HEK293 (cell line): ENCODE data around the gene MGAT4B.
A peak's percentile ranks its signal among the peaks of the same experiment; 100 is the strongest.

Experiments
- CTCF ChIA-PET: fragments of 350-600 bp; formaldehyde crosslinking; extraction: SDS; loops from one replicate; lab custom pipeline; 2021; ENCODE audit warnings: antibody characterized with exemption; lab: Yijun Ruan, JAX
- POLR2A ChIA-PET: fragments of 300-600 bp; formaldehyde crosslinking; extraction: SDS; loops from one replicate; lab custom pipeline; 2020; ENCODE audit warnings: antibody characterized with exemption, inconsistent platforms; lab: Yijun Ruan, JAX
- H3K27ac ChIP-seq: fragments of 200-500 bp; sonication (Bioruptor generic); 2 replicates; pipeline ENCODE4 v1.5.1; 2014; ENCODE audit warnings: low read depth, low read length, control low read depth, inconsistent platforms; ENCODE audit errors: extremely low read depth
- H3K36me3 ChIP-seq, 2 experiments: fragments of 200-500 bp in 1 of 2; sonication (Bioruptor generic) in 1 of 2; 1 replicate in 1 of 2; 2 replicates in 1 of 2; pipeline ENCODE4 v1.5.1; 2014 to 2017; ENCODE audit warnings: inconsistent platforms in 2 of 2, low read length in 2 of 2; ENCODE audit not compliant: control insufficient read depth in 2 of 2, insufficient read depth in 1 of 2
- H3K4me1 ChIP-seq: fragments of 200-500 bp; sonication (Bioruptor generic); 2 replicates; pipeline ENCODE4 v1.5.1; 2014; ENCODE audit warnings: mild to moderate bottlenecking, low read length, inconsistent platforms; ENCODE audit not compliant: control insufficient read depth, insufficient read depth
- H3K4me3 ChIP-seq: 2 replicates; pipeline ENCODE4 v1.5.1; 2011; ENCODE audit warnings: low read depth, mild to moderate bottlenecking, control low read depth, low read length, moderate library complexity
- H3K9me3 ChIP-seq: fragments of 200-500 bp; sonication (Bioruptor generic); 2 replicates; pipeline ENCODE4 v1.5.1; 2014; ENCODE audit warnings: low read depth, low read length, inconsistent platforms; ENCODE audit not compliant: control insufficient read depth, insufficient read depth
- GLI4 ChIP-seq: fragments of 450-650 bp; formaldehyde crosslinking; IDR thresholded peaks from 2 replicates; pipeline ENCODE4 v1.5.1; 2016; ENCODE audit warnings: missing biosample characterization, missing genetic modification characterization
- KLF1 ChIP-seq: fragments of 450-650 bp; formaldehyde crosslinking; IDR thresholded peaks from 2 replicates; pipeline ENCODE4 v1.5.1; 2016; ENCODE audit warnings: missing biosample characterization, missing genetic modification characterization
- KLF7 ChIP-seq: fragments of 450-650 bp; formaldehyde crosslinking; IDR thresholded peaks from 2 replicates; pipeline ENCODE4 v1.5.1; 2016; ENCODE audit warnings: missing biosample characterization, missing genetic modification characterization, borderline replicate concordance
- PRDM1 ChIP-seq: fragments of 450-650 bp; formaldehyde crosslinking; IDR thresholded peaks from 2 replicates; pipeline ENCODE4; 2016; ENCODE audit warnings: missing biosample characterization, missing genetic modification characterization
- SCRT1 ChIP-seq: fragments of 450-650 bp; formaldehyde crosslinking; IDR thresholded peaks from 2 replicates; pipeline ENCODE4 v1.5.1; 2016; ENCODE audit warnings: missing biosample characterization, missing genetic modification characterization, borderline replicate concordance
- SETDB1 ChIP-seq: IDR thresholded peaks from one replicate; pipeline ENCODE4 v1.6.1; 2017; ENCODE audit warnings: mild to moderate bottlenecking, low read length, moderate library complexity, mixed read lengths; ENCODE audit not compliant: insufficient read length
- TCF7L2 ChIP-seq: IDR thresholded peaks from 2 replicates; pipeline ENCODE4 v1.6.1; 2011; ENCODE audit warnings: low read depth, mild to moderate bottlenecking, inconsistent platforms, low read length, moderate library complexity, borderline replicate concordance
- ZBTB17 ChIP-seq: fragments of 450-650 bp; formaldehyde crosslinking; IDR thresholded peaks from 2 replicates; pipeline ENCODE4 v1.5.1; 2016; ENCODE audit warnings: missing biosample characterization, missing genetic modification characterization
- ZBTB20 ChIP-seq: fragments of 450-650 bp; formaldehyde crosslinking; IDR thresholded peaks from 2 replicates; pipeline ENCODE4 v1.5.1; 2016; ENCODE audit warnings: missing biosample characterization, missing genetic modification characterization
- ZBTB7A ChIP-seq: fragments of 450-650 bp; formaldehyde crosslinking; IDR thresholded peaks from 2 replicates; pipeline ENCODE4 v1.5.1; 2016; ENCODE audit warnings: low read depth, missing biosample characterization, missing genetic modification characterization
- ZBTB8A ChIP-seq: fragments of 450-650 bp; formaldehyde crosslinking; IDR thresholded peaks from 2 replicates; pipeline ENCODE4 v1.5.1; 2016; ENCODE audit warnings: missing biosample characterization, missing genetic modification characterization
- ZNF341 ChIP-seq: fragments of 450-650 bp; formaldehyde crosslinking; IDR thresholded peaks from 2 replicates; pipeline ENCODE4; 2016; ENCODE audit warnings: low read depth, missing biosample characterization, missing genetic modification characterization
- ZNF354C ChIP-seq: fragments of 450-650 bp; formaldehyde crosslinking; IDR thresholded peaks from 2 replicates; pipeline ENCODE4 v1.5.1; 2016; ENCODE audit warnings: missing biosample characterization, missing genetic modification characterization, low read depth, borderline replicate concordance
- ZNF449 ChIP-seq: fragments of 450-650 bp; formaldehyde crosslinking; IDR thresholded peaks from 2 replicates; pipeline ENCODE4 v1.5.1; 2017; ENCODE audit warnings: missing biosample characterization, mild to moderate bottlenecking, missing genetic modification characterization, moderate library complexity
- ZNF530 ChIP-seq: fragments of 450-650 bp; formaldehyde crosslinking; IDR thresholded peaks from 2 replicates; pipeline ENCODE4 v1.5.1; 2016; ENCODE audit warnings: low read depth, missing biosample characterization, missing genetic modification characterization
- ZNF600 ChIP-seq: fragments of 450-650 bp; formaldehyde crosslinking; IDR thresholded peaks from 2 replicates; pipeline ENCODE4 v1.5.1; 2016; ENCODE audit warnings: missing biosample characterization, missing genetic modification characterization
- ZNF692 ChIP-seq: fragments of 450-650 bp; formaldehyde crosslinking; IDR thresholded peaks from 2 replicates; pipeline ENCODE4 v1.5.1; 2016; ENCODE audit warnings: missing biosample characterization, missing genetic modification characterization
- ZXDB ChIP-seq: fragments of 450-650 bp; formaldehyde crosslinking; IDR thresholded peaks from 2 replicates; pipeline ENCODE4 v1.5.1; 2016; ENCODE audit warnings: missing biosample characterization, missing genetic modification characterization
- TF ChIP-seq, protein P1 (sequence below): fragments of 450-650 bp; formaldehyde crosslinking; IDR thresholded peaks from 2 replicates; pipeline ENCODE4 v1.5.0; 2017; ENCODE audit warnings: missing biosample characterization, missing genetic modification characterization, borderline replicate concordance

The MGAT4B gene

DNA sequence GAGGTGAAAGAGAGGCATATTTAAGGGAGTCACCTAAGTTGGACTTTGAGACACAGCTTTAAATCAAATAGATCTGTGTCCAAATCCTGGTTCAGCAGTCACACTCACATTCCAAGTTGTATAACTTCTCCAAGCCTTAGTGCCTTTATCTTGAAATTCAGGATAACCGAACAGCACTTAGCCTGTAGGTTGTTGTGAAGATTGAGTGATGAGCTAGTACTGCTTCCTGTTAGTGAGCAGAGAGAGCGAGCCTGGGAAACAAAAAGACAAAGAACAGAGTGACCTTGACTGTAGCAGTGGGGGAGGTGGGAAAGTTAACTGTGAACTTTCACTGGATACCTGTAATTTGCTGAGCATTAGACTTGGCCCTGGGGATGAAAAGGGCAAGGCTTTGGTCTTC, 51.6 kb downstream of the MGAT4B start:
- peaks cover 11% of the 10 kb centered on the region for H3K4me1 ChIP-seq
- CTCF ChIA-PET = interaction anchor here (1.1 to 2.0 kb wide), 2 partner anchors 8 to 32 kb away, joined by 3 to 16 read pairs; no protein-coding TSS in a partner anchor
- no peak overlapping the region for H3K27ac ChIP-seq
- TF ChIP-seq PRDM1 (tag by site-specific recombination) = peak; percentile 93
- TF ChIP-seq ZBTB17 = peak; percentile 64
- TF ChIP-seq ZNF600 (tag by site-specific recombination) = no peak
- no peak for TF ChIP-seq ZBTB7A (tag by site-specific recombination)
- TF ChIP-seq, all 188 proteins: peak for 2
- H3K9me3 ChIP-seq = no peaks in the 10 kb centered on the region
- H3K4me3 ChIP-seq = no peak overlapping the region
- peaks cover 2 to 8% of the 10 kb centered on the region in 2 experiments; a peak in 2 of 3 replicates for H3K36me3 ChIP-seq
- POLR2A ChIA-PET = no interaction called here

GRCh38 chr5:179753971-179754370, 52.7 kb downstream of the MGAT4B start:
- H3K9me3 ChIP-seq = no peaks in the 10 kb centered on the region
- H3K27ac ChIP-seq = no peak overlapping the region
- no peak overlapping the region for H3K4me3 ChIP-seq
- H3K4me1 ChIP-seq = peaks cover 11% of the 10 kb centered on the region
- TF ChIP-seq KLF1 (tag by site-specific recombination) (peak; percentile 80), ZXDB (tag by site-specific recombination) (no peak), ZBTB20 (tag by site-specific recombination) (no peak), GLI4 (tag by site-specific recombination) (no peak)
- TF ChIP-seq, all 188 proteins: peak for 1
- peaks cover 3 to 14% of the 10 kb centered on the region in 2 experiments; a peak in 2 of 3 replicates for H3K36me3 ChIP-seq
- POLR2A ChIA-PET = no interaction called here
- CTCF ChIA-PET = interaction anchor here (0.7 to 2.0 kb wide), 2 partner anchors 9 to 11 kb away, joined by 5 to 16 read pairs; no protein-coding TSS in a partner anchor

- H3K9me3 ChIP-seq = no peaks in the 10 kb centered on the region
- peaks cover 7% of the 10 kb centered on the region for H3K4me1 ChIP-seq
- H3K4me3 ChIP-seq = no peak overlapping the region
- TF ChIP-seq, protein P1, sequence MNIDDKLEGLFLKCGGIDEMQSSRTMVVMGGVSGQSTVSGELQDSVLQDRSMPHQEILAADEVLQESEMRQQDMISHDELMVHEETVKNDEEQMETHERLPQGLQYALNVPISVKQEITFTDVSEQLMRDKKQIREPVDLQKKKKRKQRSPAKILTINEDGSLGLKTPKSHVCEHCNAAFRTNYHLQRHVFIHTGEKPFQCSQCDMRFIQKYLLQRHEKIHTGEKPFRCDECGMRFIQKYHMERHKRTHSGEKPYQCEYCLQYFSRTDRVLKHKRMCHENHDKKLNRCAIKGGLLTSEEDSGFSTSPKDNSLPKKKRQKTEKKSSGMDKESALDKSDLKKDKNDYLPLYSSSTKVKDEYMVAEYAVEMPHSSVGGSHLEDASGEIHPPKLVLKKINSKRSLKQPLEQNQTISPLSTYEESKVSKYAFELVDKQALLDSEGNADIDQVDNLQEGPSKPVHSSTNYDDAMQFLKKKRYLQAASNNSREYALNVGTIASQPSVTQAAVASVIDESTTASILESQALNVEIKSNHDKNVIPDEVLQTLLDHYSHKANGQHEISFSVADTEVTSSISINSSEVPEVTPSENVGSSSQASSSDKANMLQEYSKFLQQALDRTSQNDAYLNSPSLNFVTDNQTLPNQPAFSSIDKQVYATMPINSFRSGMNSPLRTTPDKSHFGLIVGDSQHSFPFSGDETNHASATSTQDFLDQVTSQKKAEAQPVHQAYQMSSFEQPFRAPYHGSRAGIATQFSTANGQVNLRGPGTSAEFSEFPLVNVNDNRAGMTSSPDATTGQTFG (tag by site-specific recombination) = no peak
- TF ChIP-seq ZNF449 = no peak
- TF ChIP-seq ZNF354C (tag by site-specific recombination) = no peak
- TF ChIP-seq, all 188 proteins: peak for 0
- peak overlapping the region; percentile 46; the same call in 1 of the 2 replicates for H3K27ac ChIP-seq
- CTCF ChIA-PET = interaction anchor here (0.5 to 1.4 kb wide), 5 partner anchors 12 to 455 kb away, joined by 3 read pairs; no protein-coding TSS in a partner anchor
- POLR2A ChIA-PET = interaction anchor here (0.6 kb wide), 1 partner anchor 1513 kb away, joined by 4 read pairs; no protein-coding TSS in a partner anchor
- H3K36me3 ChIP-seq = peaks cover 7 to 20% of the 10 kb centered on the region in 2 experiments; a peak in 2 of 3 replicates
These were observed 56.7 kb downstream of the MGAT4B start for GRCh38 chr5:179749857-179750508.

- TF ChIP-seq TCF7L2 = no peak
- no peak for TF ChIP-seq ZNF530 (tag by site-specific recombination)
- no peak for TF ChIP-seq KLF7 (tag by site-specific recombination)
- TF ChIP-seq ZNF341 (tag by site-specific recombination) = no peak
- TF ChIP-seq SETDB1 = no peak
- TF ChIP-seq SCRT1 (tag by site-specific recombination) = no peak
- TF ChIP-seq ZNF692 (tag by site-specific recombination) = no peak
- no peak for TF ChIP-seq ZBTB8A (tag by site-specific recombination)
- TF ChIP-seq ZNF600 (tag by site-specific recombination) = no peak
- no peak overlapping the region for H3K4me3 ChIP-seq
- POLR2A ChIA-PET = no interaction called here
- CTCF ChIA-PET = interaction anchor here (0.6 kb wide), 1 partner anchor 15 kb away, joined by 3 read pairs; no protein-coding TSS in a partner anchor
- no peaks in the 10 kb centered on the region for H3K9me3 ChIP-seq
- peaks cover 12 to 20% of the 10 kb centered on the region in 2 experiments; a peak in 2 of 3 replicates for H3K36me3 ChIP-seq
- no peak overlapping the region for H3K27ac ChIP-seq
- H3K4me1 ChIP-seq = peaks cover 3% of the 10 kb centered on the region
These were observed 58.9 kb downstream of the MGAT4B start for GRCh38 chr5:179747811-179748210.
